CD14-positive monocyte (primary cell): ENCODE measurements around the gene THRAP3. TPM values are rescaled to one million over a fixed set of nuclear protein-coding genes. Genes with fewer than 3 reads are reported as not detected.
"Not testable (repeated sequence)": the region's sequence is repeated elsewhere in the genome, so short reads cannot be mapped to it uniquely, and the experiment has no call there.

Source experiments
- DNase-seq, 3 donors: peaks; one replicate each; pipeline ENCODE4 v3.0.0-alpha.2; 2011 to 2022
- H2AFZ ChIP-seq: 2 replicates; pipeline ENCODE4 v1.6.0; 2012; ENCODE audit warnings: mild to moderate bottlenecking, low read depth, low read length, inconsistent platforms; ENCODE audit not compliant: insufficient read depth, poor library complexity, severe bottlenecking
- H3K27ac ChIP-seq, 2 donors: 1 replicate in 1 of 2; 2 replicates in 1 of 2; pipeline ENCODE4 v1.5.1; 2012 to 2013; ENCODE audit warnings: low read length in 2 of 2, control low read depth in 1 of 2, inconsistent platforms in 1 of 2, low read depth in 1 of 2, mild to moderate bottlenecking in 1 of 2
- H3K27me3 ChIP-seq, 2 donors: one replicate each; pipeline versions ENCODE4 v1.6.0 to v1.6.1; 2011 to 2013; ENCODE audit warnings: low read length in 2 of 2; ENCODE audit not compliant: control insufficient read depth in 2 of 2, insufficient read depth in 2 of 2
- H3K36me3 ChIP-seq, 2 donors: replicated peaks in 1 of 2; 1 replicate in 1 of 2; 2 replicates in 1 of 2; pipeline versions ENCODE4 v1.5.1 to v1.6.1; 2012 to 2013; ENCODE audit warnings: low read length in 2 of 2, control low read depth in 1 of 2, inconsistent platforms in 1 of 2, mild to moderate bottlenecking in 1 of 2; ENCODE audit not compliant: insufficient read depth in 2 of 2, control insufficient read depth in 1 of 2
- H3K4me1 ChIP-seq, 2 donors: 1 replicate in 1 of 2; 2 replicates in 1 of 2; pipeline versions ENCODE4 v1.5.1 to v1.6.1; 2012 to 2013; ENCODE audit warnings: low read length in 2 of 2, control low read depth in 1 of 2, inconsistent platforms in 1 of 2, mild to moderate bottlenecking in 1 of 2, moderate library complexity in 1 of 2; ENCODE audit not compliant: insufficient read depth in 2 of 2, control insufficient read depth in 1 of 2
- H3K4me2 ChIP-seq: replicated peaks from 2 replicates; pipeline ENCODE3; 2012; ENCODE audit warnings: low read length, moderate library complexity, mild to moderate bottlenecking; ENCODE audit not compliant: poor library complexity, severe bottlenecking; ENCODE audit errors: extremely low read depth
- H3K4me3 ChIP-seq, 3 experiments: fragments of 200-600 bp in 1 of 3; sonication (generic) in 1 of 3; replicated peaks in 1 of 3; 1 replicate in 2 of 3; 2 replicates in 1 of 3; pipeline ENCODE4 v1.5.1; 2011 to 2013; ENCODE audit warnings: low read length in 3 of 3, mild to moderate bottlenecking in 3 of 3, control low read depth in 2 of 3, low read depth in 2 of 3, inconsistent platforms in 1 of 3, moderate library complexity in 1 of 3
- H3K79me2 ChIP-seq: 2 replicates; pipeline ENCODE4 v1.6.0; 2012; ENCODE audit warnings: mild to moderate bottlenecking, control low read depth, inconsistent platforms, low read length, moderate library complexity; ENCODE audit not compliant: insufficient read depth
- H3K9ac ChIP-seq: 2 replicates; pipeline ENCODE4 v1.6.0; 2017; ENCODE audit warnings: low read length, mild to moderate bottlenecking; ENCODE audit not compliant: insufficient read depth, poor library complexity, severe bottlenecking
- H3K9me3 ChIP-seq, 2 donors: replicated peaks in 1 of 2; 1 replicate in 1 of 2; 2 replicates in 1 of 2; pipeline versions ENCODE4 v1.5.1 to v1.6.1; 2012 to 2013; ENCODE audit warnings: low read length in 2 of 2, control low read depth in 1 of 2; ENCODE audit not compliant: control insufficient read depth in 1 of 2, insufficient read depth in 1 of 2
- H4K20me1 ChIP-seq: 2 replicates; pipeline ENCODE4 v1.6.0; 2012; ENCODE audit warnings: mild to moderate bottlenecking, low read length, control low read depth, moderate library complexity; ENCODE audit not compliant: insufficient read depth
- H3K27ac Mint-ChIP-seq, 7 donors: one replicate each; pipeline ENCODE4 v1.8.0; 2020; ENCODE audit warnings: mild to moderate bottlenecking in 7 of 7, mixed read lengths in 7 of 7, moderate library complexity in 6 of 7, inconsistent platforms in 2 of 7
- H3K27me3 Mint-ChIP-seq, 3 donors: one replicate each; pipeline ENCODE4 v1.8.0; 2021 to 2022; ENCODE audit warnings: low read depth in 3 of 3, mild to moderate bottlenecking in 3 of 3, mixed read lengths in 3 of 3, moderate library complexity in 3 of 3, inconsistent platforms in 1 of 3
- H3K36me3 Mint-ChIP-seq, 2 donors: one replicate each; pipeline ENCODE4 v1.8.0; 2020; ENCODE audit warnings: mixed read lengths in 2 of 2, inconsistent platforms in 1 of 2, mild to moderate bottlenecking in 1 of 2
- H3K4me1 Mint-ChIP-seq: one replicate; pipeline ENCODE4 v1.8.0; 2020; ENCODE audit warnings: mild to moderate bottlenecking, mixed read lengths
- H3K4me3 Mint-ChIP-seq, 2 donors: one replicate each; pipeline ENCODE4 v1.8.0; 2020; ENCODE audit warnings: mild to moderate bottlenecking in 2 of 2, mixed read lengths in 2 of 2, moderate library complexity in 1 of 2
- H3K9me3 Mint-ChIP-seq, 7 donors: one replicate each; pipeline ENCODE4 v1.8.0; 2020 to 2022; ENCODE audit warnings: mixed read lengths in 7 of 7, mild to moderate bottlenecking in 6 of 7, moderate library complexity in 6 of 7, inconsistent platforms in 2 of 7
- CTCF ChIP-seq: fragments of 200-600 bp; IDR thresholded peaks from one replicate; pipeline ENCODE4 v1.8.0; 2022; ENCODE audit warnings: antibody characterized with exemption, mild to moderate bottlenecking
- WGBS: methylation state at CpG from one replicate; pipeline ENCODE4 v1.1.5; 2013; ENCODE audit warnings: missing lambda C conversion rate; ENCODE audit not compliant: insufficient coverage; 5-methylcytosine and 5-hydroxymethylcytosine counted together
- intact Hi-C, 2 donors: fragments of 100-400 bp; cut with micrococcal nuclease; formaldehyde crosslinking; loops; one replicate each; pipeline versions ENCODE4 v1.15.0 to v1.15.1; 2023
- polyA plus RNA-seq, 3 donors: library from polyadenylated mRNA; depleted of rRNA in 1 of 3; unstranded in 2 of 3; stranded (reverse) in 1 of 3; fragments of 300-500 nt in 2 of 3; fragments of >200 nt in 1 of 3; fragmentation: Illumina TruSeq in 2 of 3; gene quantifications; 1 replicate in 2 of 3; 2 replicates in 1 of 3; pipeline ENCODE4 v1.2.3, GENCODE V29; 2012 to 2021

Gene THRAP3
- polyA plus RNA-seq, 3 donors: 30.1 to 63.4 (median 35.7) TPM

- Histone ChIP-seq H3K79me2 (peaks cover 95% of the 10 kb centered on the region), H3K9me3 (no peaks in the 10 kb centered on the region), H3K4me1 (peaks cover 22 to 29% of the 10 kb centered on the region in 2 donors), H4K20me1 (peaks cover 93% of the 10 kb centered on the region), H3K4me3 (no peak overlapping the region), H2AFZ (no peak overlapping the region), H3K27me3 (no peaks in the 10 kb centered on the region), H3K36me3 (peaks cover 11 to 15% of the 10 kb centered on the region in 2 donors), H3K27ac (peak overlapping the region; percentile 70 to 79), H3K4me2 (peak overlapping the region; percentile 28), H3K9ac (peak overlapping the region; percentile 12)
- H3K27me3 Mint-ChIP-seq: no peaks in the 10 kb centered on the region
- peaks cover 12 to 27% of the 10 kb centered on the region in 2 donors for H3K36me3 Mint-ChIP-seq
- 0% methylated on average over 2 of the region's 4 CpGs for WGBS
- H3K4me1 Mint-ChIP-seq: peaks cover 39% of the 10 kb centered on the region
- DNase-seq: peak; percentile 75 to 88 (median 83)
- TF ChIP-seq CTCF: no peak
- H3K27ac Mint-ChIP-seq: peak overlapping the region; percentile 88 to 96 (median 95)
- peak overlapping the region in 1 of 2 donors; percentile 2 for H3K4me3 Mint-ChIP-seq
- H3K9me3 Mint-ChIP-seq: peaks cover 0 to 2% (median 0%) of the 10 kb centered on the region in 7 donors
- intact Hi-C loops: no loop called here
Measured at GRCh38 chr1:36248250-36248894, 24.1 kb downstream of the THRAP3 start.

- H3K4me2 ChIP-seq: no peak overlapping the region
- peaks cover 22 to 25% of the 10 kb centered on the region in 2 donors for H3K4me1 ChIP-seq
- H3K36me3 Mint-ChIP-seq: peaks cover 17 to 23% of the 10 kb centered on the region in 2 donors
- H3K27ac ChIP-seq: peak overlapping the region in 1 of 2 donors; percentile 62
- H3K9me3 Mint-ChIP-seq: no peaks in the 10 kb centered on the region
- H3K4me3 Mint-ChIP-seq: no peak overlapping the region
- H2AFZ ChIP-seq: no peak overlapping the region
- no peak for TF ChIP-seq CTCF
- no peaks in the 10 kb centered on the region for H3K27me3 Mint-ChIP-seq
- peaks cover 99% of the 10 kb centered on the region for H3K79me2 ChIP-seq
- peak overlapping the region in 4 of 7 donors; percentile 15 to 57 (median 39) for H3K27ac Mint-ChIP-seq
- no peak overlapping the region for H3K9ac ChIP-seq
- H3K4me1 Mint-ChIP-seq: peaks cover 28% of the 10 kb centered on the region
- H3K36me3 ChIP-seq: peaks cover 13 to 24% of the 10 kb centered on the region in 2 donors
- intact Hi-C loops: no loop called here
- no peaks in the 10 kb centered on the region for H3K27me3 ChIP-seq
- no peak for DNase-seq
- H3K4me3 ChIP-seq: no peak overlapping the region
- no peaks in the 10 kb centered on the region for H3K9me3 ChIP-seq
- WGBS: 93% methylated on average over 7 of the region's 9 CpGs
- peaks cover 97% of the 10 kb centered on the region for H4K20me1 ChIP-seq
Measured at GRCh38 chr1:36251794-36252481, 27.7 kb downstream of the THRAP3 start.

- H3K27ac ChIP-seq: not testable (repeated sequence)
Measured at GRCh38 chr1:36252482-36252824, 28.2 kb downstream of the THRAP3 start.

More at GRCh38 chr1:36252482-36252824, 28.2 kb downstream of the THRAP3 start:
- intact Hi-C loops, H3K9me3 ChIP-seq, H3K27me3 Mint-ChIP-seq, H3K4me2 ChIP-seq, H3K9ac ChIP-seq, H3K4me3 Mint-ChIP-seq, DNase-seq, H3K27me3 ChIP-seq, H2AFZ ChIP-seq, H3K4me3 ChIP-seq, H3K9me3 Mint-ChIP-seq: not testable (repeated sequence)
- Histone ChIP-seq H3K36me3 (peaks cover 13 to 30% of the 10 kb centered on the region in 2 donors), H3K79me2 (peaks cover 99% of the 10 kb centered on the region), H3K4me1 (peaks cover 19 to 22% of the 10 kb centered on the region in 2 donors), H4K20me1 (peaks cover 97% of the 10 kb centered on the region)
- 96% methylated on average over 4 of the region's 6 CpGs for WGBS
- peak overlapping the region in 1 of 7 donors; percentile 37 for H3K27ac Mint-ChIP-seq
- peaks cover 17 to 25% of the 10 kb centered on the region in 2 donors for H3K36me3 Mint-ChIP-seq
- peaks cover 26% of the 10 kb centered on the region for H3K4me1 Mint-ChIP-seq
